Muscle layer of colon (tissue), 2 donors: ENCODE data around the gene ZNF592.

ENCODE experiments used
- H3K27ac ChIP-seq: one replicate; pipeline ENCODE4 v1.7.0; 2013; ENCODE audit warnings: low read depth, mild to moderate bottlenecking, low read length, moderate library complexity
- H3K27me3 ChIP-seq, 2 donors: one replicate each; pipeline ENCODE4 v1.7.0; 2013; ENCODE audit warnings: low read length in 2 of 2, mild to moderate bottlenecking in 2 of 2; ENCODE audit not compliant: insufficient read depth in 2 of 2, control insufficient read depth in 1 of 2
- H3K36me3 ChIP-seq: one replicate; pipeline ENCODE4 v1.7.0; 2013; ENCODE audit warnings: mild to moderate bottlenecking, low read length; ENCODE audit not compliant: insufficient read depth
- H3K4me1 ChIP-seq: one replicate; pipeline ENCODE4 v1.7.0; 2013; ENCODE audit warnings: mild to moderate bottlenecking, low read length; ENCODE audit not compliant: insufficient read depth
- H3K4me3 ChIP-seq, 2 donors: one replicate each; pipeline ENCODE4 v1.7.0; 2013; ENCODE audit warnings: low read length in 2 of 2, low read depth in 1 of 2, mild to moderate bottlenecking in 1 of 2, moderate library complexity in 1 of 2
- H3K9ac ChIP-seq: one replicate; pipeline ENCODE4 v1.7.0; 2013; ENCODE audit warnings: low read length
- H3K9me3 ChIP-seq: one replicate; pipeline ENCODE4 v1.7.0; 2013; ENCODE audit warnings: mild to moderate bottlenecking, low read length
- donor health status: abdominal sarcoma.
- donor health status: Adenocarcinoma of cecum.

ZNF592 gene

GRCh38 chr15:84813435-84813834, 65.0 kb downstream of the ZNF592 start:
- Histone ChIP-seq H3K9me3 (no peaks in the 10 kb centered on the region), H3K9ac (no peak overlapping the region), H3K4me1 (peaks cover 10% of the 10 kb centered on the region), H3K4me3 (no peak overlapping the region), H3K27ac (no peak overlapping the region), H3K27me3 (no peaks in the 10 kb centered on the region), H3K36me3 (no peaks in the 10 kb centered on the region)

- Histone ChIP-seq H3K36me3 (no peaks in the 10 kb centered on the region), H3K27ac (no peak overlapping the region), H3K4me3 (no peak overlapping the region), H3K4me1 (peaks cover 15% of the 10 kb centered on the region), H3K9ac (no peak overlapping the region), H3K27me3 (no peaks in the 10 kb centered on the region), H3K9me3 (no peaks in the 10 kb centered on the region)
Measured at GRCh38 chr15:84813931-84814330, 65.5 kb downstream of the ZNF592 start.

DNA sequence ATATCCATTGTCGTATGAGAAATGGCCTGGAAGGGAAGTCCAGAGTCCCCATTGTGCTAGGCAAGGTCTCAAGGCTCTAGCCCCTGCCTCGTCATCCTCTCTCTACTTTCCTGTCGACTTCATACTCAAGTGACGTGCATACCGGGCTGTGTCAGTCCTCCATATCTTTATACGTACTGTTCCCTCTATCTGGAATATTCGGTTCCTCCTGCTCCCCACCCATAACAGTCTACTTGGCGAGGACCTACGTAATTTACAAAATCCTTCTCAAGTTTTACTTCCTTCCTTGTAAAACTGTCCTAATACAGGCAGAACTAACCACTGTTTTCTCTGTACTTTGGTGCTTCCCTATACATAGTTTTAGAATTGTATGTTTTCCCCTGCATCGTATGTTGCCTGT, 66.5 kb downstream of the ZNF592 start:
- Histone ChIP-seq H3K9ac (no peak overlapping the region), H3K27me3 (no peaks in the 10 kb centered on the region), H3K4me3 (no peak overlapping the region), H3K4me1 (peaks cover 25% of the 10 kb centered on the region), H3K9me3 (no peaks in the 10 kb centered on the region), H3K27ac (no peak overlapping the region), H3K36me3 (no peaks in the 10 kb centered on the region)

GRCh38 chr15:84816694-84817465, 68.5 kb downstream of the ZNF592 start, which contains the start of gene ALPK3:
TSS of gene ALPK3 (plus strand) at chr15:84817356. CDS start at chr15:84817453, 97 bp downstream.
- no peaks in the 10 kb centered on the region for H3K27me3 ChIP-seq
- no peaks in the 10 kb centered on the region for H3K9me3 ChIP-seq
- H3K4me1 ChIP-seq: peaks cover 38% of the 10 kb centered on the region
- peak within 1 kb of the TSS; percentile 74 for H3K27ac ChIP-seq
- peak within 1 kb of the TSS; percentile 33 to 55 for H3K4me3 ChIP-seq
- H3K9ac ChIP-seq: peak within 1 kb of the TSS; percentile 55
- peaks cover 4% of the 10 kb centered on the region for H3K36me3 ChIP-seq

DNA sequence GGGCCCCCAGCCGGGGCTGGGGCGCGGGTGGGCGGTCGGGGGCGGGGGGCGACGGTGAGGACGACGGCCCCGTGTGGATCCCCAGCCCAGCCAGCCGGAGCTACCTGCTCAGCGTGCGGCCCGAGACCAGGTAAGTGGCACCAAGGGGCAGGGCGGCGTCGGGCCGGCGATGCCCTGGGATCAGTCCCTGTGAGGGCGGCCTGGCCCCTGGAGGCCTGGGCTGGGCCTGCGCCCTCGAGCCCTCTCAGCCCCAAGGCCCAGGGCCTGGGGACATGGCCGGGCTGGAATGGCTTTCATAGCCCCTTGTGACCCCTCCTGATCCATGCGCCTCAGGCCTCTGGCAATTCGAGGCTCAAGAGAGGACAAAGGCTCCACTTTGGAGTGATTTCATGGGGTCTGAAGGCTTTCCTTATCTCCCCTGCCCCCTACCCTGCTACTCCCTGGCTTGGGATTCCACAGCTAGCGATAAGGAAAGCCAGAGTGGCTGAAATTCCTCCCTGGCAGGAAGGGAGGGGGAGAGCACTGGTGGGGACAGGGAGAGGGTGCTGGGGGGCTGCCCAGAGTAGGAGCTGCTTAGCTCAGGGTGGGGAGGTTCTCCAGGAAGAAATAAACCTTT, 69.2 kb downstream of the ZNF592 start:
- Histone ChIP-seq H3K4me1 (peaks cover 44% of the 10 kb centered on the region), H3K27ac (peak overlapping the region; percentile 74), H3K9ac (peak overlapping the region; percentile 55), H3K9me3 (no peaks in the 10 kb centered on the region), H3K36me3 (peaks cover 5% of the 10 kb centered on the region), H3K27me3 (no peaks in the 10 kb centered on the region), H3K4me3 (peak overlapping the region; percentile 33 to 55)

DNA sequence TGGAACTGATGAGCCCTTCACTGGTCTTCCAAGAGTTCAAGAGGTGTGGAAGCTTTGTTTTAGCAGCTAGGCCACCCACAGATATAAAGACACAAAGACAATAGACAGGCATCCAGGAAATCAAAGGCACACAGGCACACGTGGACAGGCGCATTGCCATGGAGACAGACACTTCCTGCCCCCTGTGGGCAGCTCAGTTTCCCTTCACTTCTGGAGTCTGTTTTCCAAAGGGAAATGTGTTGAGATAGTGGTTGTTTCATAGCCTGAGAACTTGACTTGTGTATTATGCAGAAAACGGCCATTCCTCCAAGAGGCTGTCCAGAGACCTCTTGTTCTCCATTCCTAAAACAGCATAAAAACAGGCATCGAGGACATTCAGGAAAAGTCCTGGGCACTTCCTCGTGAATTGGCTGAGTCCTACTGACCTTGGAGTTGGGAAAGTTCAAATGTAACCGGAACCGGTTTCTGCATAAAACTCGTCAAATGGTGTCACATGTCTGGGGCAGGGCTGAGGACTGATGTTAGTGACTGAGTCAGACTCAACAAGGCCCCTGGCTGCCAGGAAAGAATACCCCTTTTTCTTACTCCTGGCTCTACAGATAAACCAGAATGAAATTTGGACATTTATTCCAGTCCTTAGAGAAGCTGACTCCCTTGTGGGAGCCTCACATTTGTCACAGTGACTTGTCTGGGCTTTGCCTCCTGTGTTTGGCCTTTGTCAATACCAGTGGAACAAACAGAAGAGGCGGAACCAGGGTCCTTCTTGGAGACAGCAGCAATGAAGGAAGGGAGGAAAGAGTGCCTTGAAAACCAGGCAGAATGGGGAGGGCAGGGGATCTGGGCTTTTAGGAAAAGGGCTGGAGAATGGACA, 70.1 kb downstream of the ZNF592 start:
- H3K4me1 ChIP-seq: peaks cover 54% of the 10 kb centered on the region
- H3K27me3 ChIP-seq: no peaks in the 10 kb centered on the region
- H3K4me3 ChIP-seq: peak overlapping the region in 1 of 2 donors; percentile 55
- H3K27ac ChIP-seq: peak overlapping the region; percentile 74
- H3K9ac ChIP-seq: peak overlapping the region; percentile 55
- H3K36me3 ChIP-seq: peaks cover 5% of the 10 kb centered on the region
- H3K9me3 ChIP-seq: no peaks in the 10 kb centered on the region

GRCh38 chr15:84819291-84819768, 70.9 kb downstream of the ZNF592 start:
- peaks cover 5% of the 10 kb centered on the region for H3K36me3 ChIP-seq
- no peak overlapping the region for H3K4me3 ChIP-seq
- no peak overlapping the region for H3K9ac ChIP-seq
- no peaks in the 10 kb centered on the region for H3K27me3 ChIP-seq
- peak overlapping the region; percentile 57 for H3K27ac ChIP-seq
- H3K9me3 ChIP-seq: no peaks in the 10 kb centered on the region
- H3K4me1 ChIP-seq: peaks cover 61% of the 10 kb centered on the region

DNA sequence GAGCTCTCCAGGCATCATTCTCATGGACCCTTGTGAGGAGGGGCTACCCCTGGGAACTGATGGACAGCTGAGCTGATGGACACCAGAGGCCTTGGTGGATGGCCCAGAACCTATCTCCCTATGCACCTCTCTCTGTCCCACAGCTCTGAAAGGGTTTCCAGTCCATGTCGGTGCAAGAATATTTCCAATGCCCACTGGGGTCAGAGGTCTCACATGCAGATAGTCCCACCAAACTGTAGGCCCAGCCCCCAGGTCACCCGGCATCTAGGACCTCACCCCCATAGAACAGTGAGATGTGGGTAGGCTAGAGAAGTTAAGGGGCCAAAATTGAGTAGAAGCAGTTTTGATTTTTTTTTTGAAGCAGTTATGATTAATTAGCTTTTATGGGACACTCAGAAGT, 71.4 kb downstream of the ZNF592 start:
- H3K9ac ChIP-seq: no peak overlapping the region

GRCh38 chr15:84821501-84822021, 73.2 kb downstream of the ZNF592 start:
- H3K4me3 ChIP-seq: no peak overlapping the region
- H3K4me1 ChIP-seq: peaks cover 72% of the 10 kb centered on the region

More for the DNA sequence above, 71.4 kb downstream of the ZNF592 start:
- Histone ChIP-seq H3K27ac (peak overlapping the region; percentile 13), H3K36me3 (peaks cover 5% of the 10 kb centered on the region), H3K27me3 (no peaks in the 10 kb centered on the region), H3K4me1 (peaks cover 66% of the 10 kb centered on the region), H3K9me3 (no peaks in the 10 kb centered on the region), H3K4me3 (no peak overlapping the region)

DNA sequence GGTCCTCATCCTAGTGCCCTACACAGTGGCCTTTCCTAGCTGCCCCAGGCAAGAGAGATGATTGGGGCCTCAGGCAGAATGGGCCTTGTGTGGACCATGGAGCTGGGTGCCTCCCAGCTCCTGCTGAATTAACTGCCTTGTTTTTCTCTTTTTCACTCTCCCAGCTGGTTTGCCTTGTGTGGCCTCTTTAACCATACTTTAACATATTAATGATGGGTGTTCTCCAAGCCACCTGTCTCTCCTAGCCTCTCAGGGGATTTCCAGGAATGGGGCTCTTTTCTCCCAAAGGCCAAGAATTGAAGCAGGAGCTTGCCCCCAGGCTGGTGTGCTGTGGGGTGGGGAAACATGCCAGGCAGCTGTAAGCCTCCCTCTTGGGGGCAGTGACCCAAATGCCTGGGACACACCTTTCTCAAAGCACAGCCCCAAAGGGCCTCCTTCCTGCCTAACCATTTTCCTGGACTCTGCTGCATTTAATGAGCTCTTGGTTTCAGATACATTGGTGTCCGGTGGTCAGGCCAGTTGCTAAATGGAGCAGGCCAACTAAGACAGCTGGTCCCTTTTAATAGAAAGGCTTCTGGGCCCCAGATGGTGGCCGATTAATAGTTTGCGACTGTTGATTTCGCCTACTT, 74.4 kb downstream of the ZNF592 start:
- Histone ChIP-seq H3K4me3 (no peak overlapping the region), H3K9ac (no peak overlapping the region), H3K9me3 (no peaks in the 10 kb centered on the region), H3K27me3 (no peaks in the 10 kb centered on the region), H3K36me3 (peaks cover 5% of the 10 kb centered on the region), H3K4me1 (peaks cover 74% of the 10 kb centered on the region), H3K27ac (no peak overlapping the region)

More at GRCh38 chr15:84821501-84822021, 73.2 kb downstream of the ZNF592 start:
- no peaks in the 10 kb centered on the region for H3K9me3 ChIP-seq
- peaks cover 5% of the 10 kb centered on the region for H3K36me3 ChIP-seq
- no peaks in the 10 kb centered on the region for H3K27me3 ChIP-seq
- H3K9ac ChIP-seq: no peak overlapping the region
- H3K27ac ChIP-seq: peak overlapping the region; percentile 26
